BJ (cell line): ENCODE results near the gene TMEM229A. TPM values are rescaled to one million over a fixed set of nuclear protein-coding genes. Genes with fewer than 3 reads are reported as not detected.

Experiments
- CTCF ChIA-PET: fragments of 350-600 bp; formaldehyde crosslinking; extraction: SDS; loops from one replicate; lab custom pipeline; 2021; ENCODE audit warnings: antibody characterized with exemption, inconsistent platforms; lab: Yijun Ruan, JAX
- POLR2A ChIA-PET: fragments of 300-600 bp; sonication (Branson Sonifier 250); formaldehyde crosslinking; extraction: SDS; loops from one replicate; lab custom pipeline; 2021; ENCODE audit warnings: antibody characterized with exemption; lab: Charles Lee
- DNase-seq: peaks from one replicate; pipeline ENCODE4 v3.0.0-alpha.2; 2011; ENCODE audit warnings: low read depth
- H3K27me3 ChIP-seq: 2 replicates; pipeline ENCODE4 v1.6.0; 2011; ENCODE audit warnings: low read length; ENCODE audit not compliant: control insufficient read depth, insufficient read depth
- H3K36me3 ChIP-seq: 2 replicates; pipeline ENCODE4 v1.5.1; 2011; ENCODE audit warnings: low read length; ENCODE audit not compliant: control insufficient read depth, insufficient read depth
- H3K4me3 ChIP-seq: 2 replicates; pipeline ENCODE4 v1.5.1; 2011; ENCODE audit warnings: low read depth, mild to moderate bottlenecking, control low read depth, low read length
- CTCF ChIP-seq: IDR thresholded peaks from 2 replicates; pipeline ENCODE4 v1.5.1; 2011; ENCODE audit warnings: low read depth, mild to moderate bottlenecking, control low read depth, inconsistent platforms, low read length, moderate library complexity; ENCODE audit not compliant: insufficient read depth
- polyA plus RNA-seq: library from polyadenylated mRNA; depleted of rRNA; stranded (reverse); fragments of >200 nt; gene quantifications from 2 replicates; pipeline ENCODE4 v1.2.3, GENCODE V29; 2011

TMEM229A gene
- polyA plus RNA-seq, 1 experiment: not detected

- Histone ChIP-seq H3K4me3 (no peak overlapping the region), H3K27me3 (peaks cover 12% of the 10 kb centered on the region), H3K36me3 (no peaks in the 10 kb centered on the region)
- TF ChIP-seq CTCF: no peak
- CTCF ChIA-PET: no interaction called here
- no peak for DNase-seq
- POLR2A ChIA-PET: no interaction called here
These were observed 1.2 kb upstream of the TMEM229A start for GRCh38 chr7:124033807-124034753.

GRCh38 chr7:124033095-124033806 is 384 bp upstream of the TMEM229A start:
- H3K4me3 ChIP-seq: no peak overlapping the region
- ChIA-PET POLR2A (no interaction called here), CTCF (no interaction called here)
- H3K27me3 ChIP-seq: peaks cover 12% of the 10 kb centered on the region
- DNase-seq: no peak
- no peaks in the 10 kb centered on the region for H3K36me3 ChIP-seq
- TF ChIP-seq CTCF: no peak

GRCh38 chr7:124031919-124032318 is 948 bp downstream of the TMEM229A start:
- Histone ChIP-seq H3K27me3 (peaks cover 12% of the 10 kb centered on the region), H3K4me3 (no peak overlapping the region), H3K36me3 (no peaks in the 10 kb centered on the region)
- no peak for TF ChIP-seq CTCF
- ChIA-PET POLR2A (no interaction called here), CTCF (no interaction called here)
- no peak for DNase-seq

- DNase-seq: no peak
- Histone ChIP-seq H3K4me3 (no peak overlapping the region), H3K27me3 (peaks cover 12% of the 10 kb centered on the region), H3K36me3 (no peaks in the 10 kb centered on the region)
- CTCF ChIA-PET: no interaction called here
- no peak for TF ChIP-seq CTCF
- POLR2A ChIA-PET: no interaction called here
These were observed 1.5 kb downstream of the TMEM229A start for GRCh38 chr7:124031406-124031805.

- no peak for DNase-seq
- TF ChIP-seq CTCF: no peak
- Histone ChIP-seq H3K27me3 (peaks cover 12% of the 10 kb centered on the region), H3K36me3 (no peaks in the 10 kb centered on the region), H3K4me3 (no peak overlapping the region)
- ChIA-PET POLR2A (no interaction called here), CTCF (no interaction called here)
These were observed 1.9 kb downstream of the TMEM229A start for GRCh38 chr7:124030964-124031363.
